AG04450 (cell line): ENCODE results near the gene MC1R. TPM values are rescaled to one million over a fixed set of nuclear protein-coding genes. Genes with fewer than 3 reads are reported as not detected.
"Not testable (repeated sequence)": the region's sequence is repeated elsewhere in the genome, so short reads cannot be mapped to it uniquely, and the experiment has no call there.

Source experiments
- CTCF ChIA-PET: fragments of 300-600, 350-600 bp; formaldehyde crosslinking; extraction: SDS; loops from one replicate; lab custom pipeline; 2022; ENCODE audit warnings: antibody characterized with exemption, inconsistent platforms; lab: Charles Lee
- POLR2A ChIA-PET: fragments of 350-600 bp; formaldehyde crosslinking; extraction: SDS; loops from one replicate; lab custom pipeline; 2021; ENCODE audit warnings: antibody characterized with exemption, inconsistent platforms; lab: Yijun Ruan, JAX
- DNase-seq: peaks from one replicate; pipeline ENCODE4 v3.0.0-alpha.2; 2011; ENCODE audit warnings: low read depth, low spot score
- H3K27ac ChIP-seq: one replicate; pipeline ENCODE4 v1.5.1; 2012; ENCODE audit warnings: low read depth, low read length, control low read depth
- H3K27me3 ChIP-seq: one replicate; pipeline ENCODE4 v1.6.0; 2012; ENCODE audit warnings: low read length; ENCODE audit not compliant: control insufficient read depth, insufficient read depth
- H3K4me3 ChIP-seq: 2 replicates; pipeline ENCODE4 v1.5.1; 2011; ENCODE audit warnings: mild to moderate bottlenecking, low read depth, low read length, control low read depth
- H3K9me3 ChIP-seq: 2 replicates; pipeline ENCODE4 v1.5.1; 2012; ENCODE audit warnings: low read length; ENCODE audit not compliant: control insufficient read depth, insufficient read depth
- polyA plus RNA-seq: library from polyadenylated mRNA; depleted of rRNA; stranded (reverse); fragments of >200 nt; gene quantifications from 2 replicates; pipeline ENCODE4 v1.2.3, GENCODE V29; 2011
- TF ChIP-seq, protein P1 (sequence below): IDR thresholded peaks from 2 replicates; pipeline ENCODE4 v1.5.1; 2011; ENCODE audit warnings: low read depth, low read length, control low read depth, inconsistent platforms

Gene MC1R
- polyA plus RNA-seq, 1 experiment, result 3.9 TPM

- no peak for DNase-seq
- H3K4me3 ChIP-seq, result no peak overlapping the region
- H3K9me3 ChIP-seq, result peaks cover 6% of the 10 kb centered on the region; the same call in 1 of the 2 replicates
- ChIA-PET POLR2A (no interaction called here), CTCF (no interaction called here)
- TF ChIP-seq, protein P1, sequence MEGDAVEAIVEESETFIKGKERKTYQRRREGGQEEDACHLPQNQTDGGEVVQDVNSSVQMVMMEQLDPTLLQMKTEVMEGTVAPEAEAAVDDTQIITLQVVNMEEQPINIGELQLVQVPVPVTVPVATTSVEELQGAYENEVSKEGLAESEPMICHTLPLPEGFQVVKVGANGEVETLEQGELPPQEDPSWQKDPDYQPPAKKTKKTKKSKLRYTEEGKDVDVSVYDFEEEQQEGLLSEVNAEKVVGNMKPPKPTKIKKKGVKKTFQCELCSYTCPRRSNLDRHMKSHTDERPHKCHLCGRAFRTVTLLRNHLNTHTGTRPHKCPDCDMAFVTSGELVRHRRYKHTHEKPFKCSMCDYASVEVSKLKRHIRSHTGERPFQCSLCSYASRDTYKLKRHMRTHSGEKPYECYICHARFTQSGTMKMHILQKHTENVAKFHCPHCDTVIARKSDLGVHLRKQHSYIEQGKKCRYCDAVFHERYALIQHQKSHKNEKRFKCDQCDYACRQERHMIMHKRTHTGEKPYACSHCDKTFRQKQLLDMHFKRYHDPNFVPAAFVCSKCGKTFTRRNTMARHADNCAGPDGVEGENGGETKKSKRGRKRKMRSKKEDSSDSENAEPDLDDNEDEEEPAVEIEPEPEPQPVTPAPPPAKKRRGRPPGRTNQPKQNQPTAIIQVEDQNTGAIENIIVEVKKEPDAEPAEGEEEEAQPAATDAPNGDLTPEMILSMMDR, result no peak
- H3K27ac ChIP-seq, result no peak overlapping the region
- no peaks in the 10 kb centered on the region for H3K27me3 ChIP-seq
These were observed 16.2 kb downstream of the MC1R start for GRCh38 chr16:89934611-89935553.

- CTCF ChIA-PET, H3K27me3 ChIP-seq, H3K27ac ChIP-seq, H3K4me3 ChIP-seq, H3K9me3 ChIP-seq, POLR2A ChIA-PET, DNase-seq: not testable (repeated sequence)
These were observed 17.0 kb downstream of the MC1R start for GRCh38 chr16:89935620-89936019.

DNA sequence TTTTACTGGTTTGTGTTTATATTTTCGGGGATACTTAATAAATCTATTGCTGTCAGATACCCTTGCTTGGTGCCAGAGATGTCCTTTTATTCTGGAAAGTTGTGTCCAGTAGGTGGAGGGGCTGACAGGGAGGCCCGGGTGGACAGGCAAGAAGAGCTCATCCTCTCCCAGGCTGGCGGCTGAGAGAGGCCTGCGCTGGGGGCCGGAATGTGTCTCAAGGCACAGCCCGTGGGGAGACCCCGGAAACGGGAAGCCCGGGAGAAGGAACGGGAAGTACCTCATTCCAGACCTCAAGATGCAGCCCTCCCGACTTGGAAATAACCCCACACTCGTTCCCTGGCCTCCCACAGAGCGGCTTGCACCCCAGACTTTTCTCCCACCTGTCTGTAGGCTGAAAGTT is 17.4 kb downstream of the MC1R start:
- H3K27ac ChIP-seq, result no peak overlapping the region
- POLR2A ChIA-PET, result no interaction called here
- H3K9me3 ChIP-seq, result peaks cover 6% of the 10 kb centered on the region; the same call in 1 of the 2 replicates
- H3K4me3 ChIP-seq, result no peak overlapping the region
- no peak for DNase-seq
- no peaks in the 10 kb centered on the region for H3K27me3 ChIP-seq
- TF ChIP-seq, protein P1, result no peak
- CTCF ChIA-PET, result no interaction called here

GRCh38 chr16:89936508-89936907 is 17.8 kb downstream of the MC1R start:
- no peak overlapping the region for H3K4me3 ChIP-seq
- CTCF ChIA-PET, result interaction anchor here (1.0 kb wide), 1 partner anchor 11 kb away, joined by 4 read pairs; no protein-coding TSS in a partner anchor
- no peak for DNase-seq
- H3K9me3 ChIP-seq, result peaks cover 6% of the 10 kb centered on the region; the same call in 1 of the 2 replicates
- POLR2A ChIA-PET, result no interaction called here
- H3K27ac ChIP-seq, result no peak overlapping the region
- no peaks in the 10 kb centered on the region for H3K27me3 ChIP-seq
- TF ChIP-seq, protein P1, result no peak

DNA sequence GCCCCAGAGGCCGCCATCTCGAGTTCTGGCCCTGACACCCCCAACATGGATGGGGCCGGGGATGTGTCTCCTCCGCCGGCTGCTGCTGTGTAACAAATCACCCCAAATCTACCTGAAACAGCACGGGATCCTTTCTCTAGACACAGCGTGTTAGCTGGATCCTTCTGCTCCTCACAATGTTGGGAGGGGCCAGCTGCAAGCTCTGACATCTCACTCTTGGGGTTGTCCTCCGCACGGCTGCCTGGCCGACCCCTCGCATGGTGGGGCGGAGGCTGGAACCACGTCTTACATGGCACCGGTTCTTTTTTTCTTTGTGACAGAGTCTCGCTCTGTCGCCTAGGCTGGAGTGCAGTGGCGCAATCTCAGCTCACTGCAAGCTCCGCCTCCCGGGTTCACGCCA is 18.3 kb downstream of the MC1R start:
- TF ChIP-seq, protein P1, result no peak
- CTCF ChIA-PET, result interaction anchor here (1.0 kb wide), 1 partner anchor 11 kb away, joined by 4 read pairs; no protein-coding TSS in a partner anchor
- Histone ChIP-seq H3K4me3 (no peak overlapping the region), H3K27ac (no peak overlapping the region), H3K27me3 (no peaks in the 10 kb centered on the region), H3K9me3 (peaks cover 6% of the 10 kb centered on the region; the same call in 1 of the 2 replicates)
- POLR2A ChIA-PET, result no interaction called here
- no peak for DNase-seq
